ENCODE data around the gene CNOT2. TPM values are rescaled to one million over a fixed set of nuclear protein-coding genes. Genes with fewer than 3 reads are reported as not detected.

CNOT2 gene
- total RNA-seq, 2 experiments from 2014 or later = 121 to 123 TPM

- Histone ChIP-seq H3K79me2 (ENCODE audit: insufficient read depth, low read depth, low read length) (no peaks in the 10 kb centered on the region), H3K4me2 (ENCODE audit: low read length) (no peak overlapping the region), H3K4me3 (ENCODE audit: low read depth, low read length, poor library complexity, severe bottlenecking) (no peak overlapping the region), H3K4me1 (ENCODE audit: insufficient read depth, low read length, poor library complexity, severe bottlenecking) (no peaks in the 10 kb centered on the region), H3K27ac (ENCODE audit: low read depth, low read length, poor library complexity, severe bottlenecking) (no peak overlapping the region), H4K20me1 (ENCODE audit: insufficient read depth, low read length) (no peaks in the 10 kb centered on the region), H2AFZ (ENCODE audit: low read length) (no peak overlapping the region), H3K9me3 (ENCODE audit: low read length) (no peaks in the 10 kb centered on the region), H3K36me3 (ENCODE audit: insufficient read depth, low read length) (no peaks in the 10 kb centered on the region), H3K9me2 (ENCODE audit: insufficient read depth, low read length) (no peaks in the 10 kb centered on the region)
- no peak for TF ChIP-seq CTCF (conservative IDR thresholded peaks at IDR 0.05; ENCODE audit: low read length)
- TF ChIP-seq EZH2phosphoT487 (IDR thresholded peaks at IDR 0.05; ENCODE audit: borderline replicate concordance, low read depth, low read length) = no peak
- BruUV-seq (replicated peaks) = no TSS peak
- CTCF ChIA-PET (ENCODE audit: unreplicated experiment) = no interaction called here
- intact Hi-C loops (cut with micrococcal nuclease; ENCODE audit: unreplicated experiment) = no loop called here
- POLR2A ChIA-PET = no interaction called here
- no peak for DNase-seq (ENCODE audit: low spot score)
Measured at GRCh38 chr12:70196811-70197281, 46.4 kb upstream of the CNOT2 start.

GRCh38 chr12:70197345-70197744 lies 45.9 kb upstream of the CNOT2 start:
- Histone ChIP-seq H3K9me3 (ENCODE audit: low read length) (no peaks in the 10 kb centered on the region), H3K4me3 (ENCODE audit: low read depth, low read length, poor library complexity, severe bottlenecking) (no peak overlapping the region), H2AFZ (ENCODE audit: low read length) (no peak overlapping the region), H3K4me2 (ENCODE audit: low read length) (no peak overlapping the region), H3K79me2 (ENCODE audit: insufficient read depth, low read depth, low read length) (no peaks in the 10 kb centered on the region), H3K36me3 (ENCODE audit: insufficient read depth, low read length) (no peaks in the 10 kb centered on the region), H3K4me1 (ENCODE audit: insufficient read depth, low read length, poor library complexity, severe bottlenecking) (no peaks in the 10 kb centered on the region), H4K20me1 (ENCODE audit: insufficient read depth, low read length) (no peaks in the 10 kb centered on the region), H3K27ac (ENCODE audit: low read depth, low read length, poor library complexity, severe bottlenecking) (no peak overlapping the region), H3K9me2 (ENCODE audit: insufficient read depth, low read length) (no peaks in the 10 kb centered on the region)
- TF ChIP-seq CTCF (conservative IDR thresholded peaks at IDR 0.05; ENCODE audit: low read length) (no peak), EZH2phosphoT487 (IDR thresholded peaks at IDR 0.05; ENCODE audit: borderline replicate concordance, low read depth, low read length) (no peak)
- CTCF ChIA-PET (ENCODE audit: unreplicated experiment) = no interaction called here
- BruUV-seq (replicated peaks) = no TSS peak
- DNase-seq (ENCODE audit: low spot score) = no peak
- intact Hi-C loops (cut with micrococcal nuclease; ENCODE audit: unreplicated experiment) = no loop called here
- POLR2A ChIA-PET = no interaction called here

DNA sequence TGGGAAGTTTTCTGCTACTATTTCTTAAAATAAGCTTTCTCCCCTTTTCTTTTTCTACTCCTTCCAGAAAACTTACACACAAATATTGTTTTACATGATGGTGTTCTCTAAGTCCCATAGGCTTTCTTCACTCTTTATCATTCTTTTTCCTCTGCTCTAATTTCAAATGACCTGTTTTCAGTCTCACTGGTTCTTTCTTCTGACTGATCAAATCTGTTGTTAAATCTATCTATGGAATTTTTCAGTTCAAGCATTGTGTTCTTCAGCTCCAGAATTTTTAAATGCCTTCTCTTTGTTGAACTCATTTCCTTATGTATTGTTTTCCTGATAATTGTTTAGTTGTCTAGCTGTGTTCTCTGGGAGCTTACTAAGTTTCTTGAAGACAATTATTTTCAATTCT lies 29.5 kb upstream of the CNOT2 start:
- ChIA-PET POLR2A (interaction anchor here (0.6 kb wide), 1 partner anchor 187 kb away, joined by 4 read pairs; no protein-coding TSS in a partner anchor), CTCF (ENCODE audit: unreplicated experiment) (no interaction called here)
- H3K4me3 ChIP-seq (ENCODE audit: low read depth, low read length, poor library complexity, severe bottlenecking) = no peak overlapping the region
- no peaks in the 10 kb centered on the region for H3K9me2 ChIP-seq (ENCODE audit: insufficient read depth, low read length)
- BruUV-seq (replicated peaks) = no TSS peak
- intact Hi-C loops (cut with micrococcal nuclease; ENCODE audit: unreplicated experiment) = loop anchor here (10.0 kb wide), 2 partner anchors 271 to 361 kb away; no protein-coding TSS in a partner anchor
- peaks cover 22% of the 10 kb centered on the region for H3K9me3 ChIP-seq (ENCODE audit: low read length)
- H3K4me1 ChIP-seq (ENCODE audit: insufficient read depth, low read length, poor library complexity, severe bottlenecking) = no peaks in the 10 kb centered on the region
- no peaks in the 10 kb centered on the region for H3K79me2 ChIP-seq (ENCODE audit: insufficient read depth, low read depth, low read length)
- H2AFZ ChIP-seq (ENCODE audit: low read length) = no peak overlapping the region
- no peak overlapping the region for H3K27ac ChIP-seq (ENCODE audit: low read depth, low read length, poor library complexity, severe bottlenecking)
- DNase-seq (ENCODE audit: low spot score) = no peak
- no peaks in the 10 kb centered on the region for H4K20me1 ChIP-seq (ENCODE audit: insufficient read depth, low read length)
- peaks cover 3% of the 10 kb centered on the region; the same call in 1 of the 2 replicates for H3K36me3 ChIP-seq (ENCODE audit: insufficient read depth, low read length)
- no peak overlapping the region for H3K4me2 ChIP-seq (ENCODE audit: low read length)
- TF ChIP-seq CTCF (conservative IDR thresholded peaks at IDR 0.05; ENCODE audit: low read length) (no peak), EZH2phosphoT487 (IDR thresholded peaks at IDR 0.05; ENCODE audit: borderline replicate concordance, low read depth, low read length) (no peak)

All from OCI-LY7 (cell line).